ENCODE data around the gene MYO1C. TPM values are rescaled to one million over a fixed set of nuclear protein-coding genes. Genes with fewer than 3 reads are reported as not detected.

Gene MYO1C
- total and polyA plus RNA-seq, 2 of the 8 experiments (the other 6 are each of a cell fraction or from before 2014, with no cell fraction given), result 40.1 to 78.6 TPM

- TF ChIP-seq CHD2 (IDR thresholded peaks at IDR 0.05; ENCODE audit: low read length), result no peak
- no peak for TF ChIP-seq KDM1A (IDR thresholded peaks at IDR 0.05; ENCODE audit: borderline replicate concordance, low read length)
- TF ChIP-seq JUN (IDR thresholded peaks at IDR 0.05; ENCODE audit: low read depth, low read length), result no peak
- no peak for TF ChIP-seq SUZ12 (IDR thresholded peaks at IDR 0.05; ENCODE audit: low read length)
- TF ChIP-seq HDAC6 (IDR thresholded peaks at IDR 0.05; ENCODE audit: low read depth, low read length), result no peak
- TF ChIP-seq RXRA (IDR thresholded peaks at IDR 0.05; ENCODE audit: insufficient read depth, low read depth, low read length), result no peak
- no peak for TF ChIP-seq KDM5A (IDR thresholded peaks at IDR 0.05; ENCODE audit: low read length)
Measured at GRCh38 chr17:1431631-1432104, 60.8 kb downstream of the MYO1C start (continued).
